Left ventricle myocardium superior (tissue), 1 donor: ENCODE measurements around the gene ANKS3. TPM values are rescaled to one million over a fixed set of nuclear protein-coding genes. Genes with fewer than 3 reads are reported as not detected.

Experiments
- ATAC-seq: fragments of 200-7000 bp; cut with Tn5 transposase; one replicate; pipeline ENCODE4 v1.9.1; 2020; ENCODE audit warnings: mild to moderate bottlenecking, moderate library complexity
- DNase-seq: peaks from one replicate; pipeline ENCODE4 v3.0.0-alpha.2; 2020
- intact Hi-C: fragments of 100-400 bp; cut with micrococcal nuclease; formaldehyde crosslinking; loops from one replicate; pipeline ENCODE4 v1.11.0; 2022
- long read RNA-seq: library from polyadenylated mRNA; unstranded; transcript quantifications from one replicate; pipeline ENCODE4 v2.0.0, GENCODE V29; 2021
- total RNA-seq: library from RNA; stranded (reverse); fragmentation: NEBNext Ultra II Directional; extraction: Animal tissue kit (Norgen Biotek cat#: 25700); gene quantifications from one replicate; pipeline ENCODE4 v1.2.1, GENCODE V29; 2021
- donor health status: DM: no; HTN: yes; CAD: no; lungs with severe emphysema.

Gene ANKS3, protein sequence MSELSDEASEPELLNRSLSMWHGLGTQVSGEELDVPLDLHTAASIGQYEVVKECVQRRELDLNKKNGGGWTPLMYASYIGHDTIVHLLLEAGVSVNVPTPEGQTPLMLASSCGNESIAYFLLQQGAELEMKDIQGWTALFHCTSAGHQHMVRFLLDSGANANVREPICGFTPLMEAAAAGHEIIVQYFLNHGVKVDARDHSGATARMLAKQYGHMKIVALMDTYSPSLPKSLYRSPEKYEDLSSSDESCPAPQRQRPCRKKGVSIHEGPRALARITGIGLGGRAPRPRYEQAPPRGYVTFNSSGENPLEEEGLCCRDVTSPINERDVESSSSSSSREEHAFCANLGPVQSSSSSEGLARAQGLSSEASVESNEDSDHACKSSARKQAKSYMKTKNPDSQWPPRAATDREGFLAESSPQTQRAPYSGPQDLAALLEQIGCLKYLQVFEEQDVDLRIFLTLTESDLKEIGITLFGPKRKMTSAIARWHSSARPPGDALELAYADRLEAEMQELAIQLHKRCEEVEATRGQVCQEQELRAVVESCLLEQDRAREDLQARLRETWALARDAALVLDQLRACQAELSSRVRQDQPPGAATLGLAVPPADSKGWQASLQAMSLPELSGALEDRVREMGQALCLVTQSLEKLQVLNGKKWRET
- total RNA-seq = 7.8 TPM
- long read RNA-seq, partial matches to known transcripts = 1 of 18 reads
- long read RNA-seq, other reads (novel, unspliced or antisense) = 13 of 18 reads

DNA sequence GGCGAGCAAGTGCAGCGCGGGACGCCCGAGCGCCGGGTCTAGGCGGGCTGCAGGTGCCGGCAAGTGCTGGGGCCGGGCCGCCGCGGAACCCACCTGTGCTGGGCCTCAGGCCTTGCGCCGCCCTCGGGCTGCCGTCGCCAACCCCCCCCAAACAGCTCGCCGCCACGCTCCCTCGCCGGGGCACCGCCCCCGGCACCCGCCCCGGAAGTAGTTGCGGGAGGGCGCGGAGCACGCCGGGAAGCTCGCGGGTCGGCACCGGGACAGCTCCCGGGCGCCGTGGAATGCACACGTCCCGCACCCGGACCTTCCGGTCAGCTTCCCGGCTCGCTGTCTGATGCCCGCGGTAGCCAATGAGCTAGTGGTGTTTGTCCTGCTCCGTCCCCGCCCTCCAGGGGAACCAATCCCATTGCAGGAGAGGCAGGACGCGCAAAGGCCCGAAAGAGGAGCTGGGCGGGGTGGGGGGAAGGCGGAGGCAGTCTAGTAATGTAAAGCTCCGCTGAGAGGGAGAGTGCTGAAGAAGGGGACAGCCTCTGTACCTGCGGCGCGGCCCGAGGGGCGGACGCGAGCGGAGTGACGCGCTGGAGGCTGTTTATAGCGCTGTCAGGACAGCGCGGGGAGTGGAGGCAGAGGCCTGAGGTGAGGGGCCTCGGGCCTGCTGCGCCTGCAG is at the start of gene ANKS3, which contains the start of gene DNAAF8:
Gene ANKS3 (minus strand): TSS at position 209 of the 667 bp plus-strand sequence. CDS start 4,122 bp downstream, outside the sequence.
Gene DNAAF8 (plus strand): TSS at position 475 of the 667 bp plus-strand sequence. CDS start 1,978 bp downstream, outside the sequence.
- intact Hi-C loops = no loop called here
- DNase-seq (peak; percentile 97), ATAC-seq (peak; percentile 98)

DNA sequence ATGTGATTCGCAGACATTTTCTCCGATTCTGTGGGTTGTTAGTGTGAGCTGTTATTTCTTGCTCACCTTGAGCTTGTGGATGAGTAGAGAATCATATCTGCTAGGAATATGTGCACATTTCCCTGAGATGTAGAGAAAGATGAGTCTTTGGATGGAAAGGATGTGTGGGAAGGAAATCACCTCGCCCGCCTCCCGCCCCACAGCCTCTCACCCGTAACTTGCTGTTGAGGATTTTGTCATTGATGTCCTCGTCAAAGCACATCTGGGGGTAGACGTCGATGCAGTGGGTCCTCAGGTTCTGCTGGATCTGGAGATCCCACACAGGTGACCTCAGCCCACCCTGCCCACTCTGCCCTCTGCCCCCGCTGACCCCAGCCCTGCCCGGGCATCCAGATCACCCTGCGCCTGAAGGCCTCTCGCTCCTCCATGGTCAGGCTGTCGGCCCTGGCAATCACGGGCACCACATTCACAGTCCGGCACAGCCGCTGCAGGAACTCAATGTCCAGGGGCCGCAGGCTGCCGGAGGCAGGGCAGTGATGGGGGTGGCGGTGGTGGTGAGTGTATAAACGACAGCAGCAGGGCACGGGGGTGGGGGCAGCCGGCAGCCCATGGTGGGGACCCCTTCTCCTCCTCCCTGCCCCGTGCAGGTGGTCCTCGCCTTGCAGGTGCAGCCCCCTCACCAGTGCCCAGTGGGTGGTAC is 49.3 kb upstream of the ANKS3 start:
- intact Hi-C loops = no loop called here
- DNase-seq = no peak
- ATAC-seq = no peak

DNA sequence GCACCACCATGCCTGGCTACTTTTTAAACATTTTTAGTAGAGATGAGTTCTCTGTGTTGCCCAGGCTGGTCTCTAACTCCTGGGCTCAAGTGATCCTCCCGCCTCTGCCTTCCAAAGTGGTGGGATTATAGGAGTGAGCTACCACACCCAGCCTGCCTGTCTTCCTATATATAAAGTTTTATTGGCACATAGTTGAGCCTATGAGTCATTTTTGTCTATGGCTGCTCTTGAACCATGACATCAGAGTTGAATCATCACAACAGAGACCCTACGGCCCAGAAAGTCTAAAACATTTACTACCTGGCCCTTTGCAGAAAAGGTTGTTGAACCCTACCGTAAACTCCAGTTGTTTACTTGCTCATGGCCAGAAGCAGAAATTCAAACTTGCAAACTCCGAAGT is 46.2 kb upstream of the ANKS3 start:
- DNase-seq (no peak), ATAC-seq (no peak)
- intact Hi-C loops = no loop called here

DNA sequence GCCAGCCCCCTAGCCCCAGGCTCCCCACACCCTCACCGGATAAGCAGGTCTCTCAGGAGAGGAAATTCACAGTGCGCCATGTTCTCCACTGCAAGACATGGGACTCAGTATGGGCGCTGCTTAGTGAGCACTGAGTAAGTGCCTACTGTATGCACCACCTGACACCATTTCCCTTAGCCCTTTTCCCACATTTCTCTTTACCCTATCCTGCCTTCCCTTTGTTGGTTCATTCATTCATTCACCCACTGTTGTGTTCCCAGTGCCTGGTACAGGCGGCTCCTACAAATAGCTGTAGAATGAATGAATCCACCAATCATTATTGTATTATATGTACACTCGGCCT is 44.0 kb upstream of the ANKS3 start:
- no peak for ATAC-seq
- intact Hi-C loops = no loop called here

DNA sequence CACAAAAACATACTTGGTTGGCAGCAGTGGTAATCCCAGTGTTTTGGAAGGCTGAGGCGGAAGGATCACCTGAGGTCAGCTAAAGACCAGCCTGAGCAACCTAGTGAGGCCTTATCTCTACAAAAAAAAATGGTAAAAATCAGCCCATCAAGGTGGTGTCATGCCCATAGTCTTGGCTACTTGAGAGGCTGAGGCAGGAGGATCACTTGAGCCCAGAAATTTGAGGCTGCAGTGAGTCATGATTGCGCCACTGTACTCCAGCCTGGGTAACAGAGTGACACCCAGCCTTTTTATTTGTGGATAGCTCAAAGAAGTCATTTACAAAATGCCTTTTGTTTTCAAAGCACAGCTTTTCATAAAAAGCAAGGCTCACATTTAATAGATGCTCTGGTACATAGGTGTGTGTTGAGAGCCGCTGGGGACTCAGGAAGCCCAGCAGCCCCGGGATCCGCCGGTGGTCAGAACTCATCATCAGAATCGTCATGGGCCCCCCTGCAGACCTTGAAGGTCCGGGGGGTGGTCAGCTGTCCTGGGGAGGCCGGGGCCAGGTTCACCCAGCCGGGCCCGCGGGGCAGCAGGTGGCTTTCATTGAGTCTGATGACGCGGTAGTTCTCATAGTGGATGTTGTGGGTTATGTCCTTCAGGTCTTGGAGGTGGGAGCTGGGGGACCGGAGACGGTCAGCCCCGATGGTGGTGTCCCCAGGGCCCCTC is 43.4 kb upstream of the ANKS3 start:
- no peak for ATAC-seq
- intact Hi-C loops = no loop called here
- no peak for DNase-seq

More for the DNA sequence above, 44.0 kb upstream of the ANKS3 start:
- DNase-seq = no peak

DNA sequence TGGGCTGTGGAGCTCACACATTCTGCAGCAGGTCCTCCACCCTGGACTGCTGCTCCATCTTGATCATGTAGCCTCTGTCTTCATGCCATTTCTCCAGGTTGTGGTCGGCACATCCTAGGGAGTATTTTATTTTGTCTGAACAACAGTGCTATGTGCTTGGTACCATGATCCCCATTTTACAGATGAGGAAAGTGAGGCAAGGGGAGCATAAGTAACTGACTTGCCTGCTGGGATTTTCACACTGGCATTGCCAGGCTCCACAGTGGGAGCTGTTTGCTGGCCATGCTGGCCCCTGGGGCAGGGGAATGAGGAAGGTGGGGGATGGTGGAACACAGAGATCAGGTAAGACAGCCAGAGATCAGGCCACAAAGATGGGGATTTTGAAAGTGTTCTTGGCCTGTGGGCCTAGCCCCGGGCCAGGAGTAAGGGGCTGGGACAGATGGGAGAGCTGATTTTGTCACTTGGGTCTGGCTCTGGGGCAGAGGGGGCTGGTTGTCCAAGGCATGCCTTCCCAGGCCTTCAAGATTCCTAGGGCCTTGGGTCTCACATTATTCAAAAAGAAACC is 42.2 kb upstream of the ANKS3 start:
- DNase-seq = no peak
- no peak for ATAC-seq
- intact Hi-C loops = no loop called here

DNA sequence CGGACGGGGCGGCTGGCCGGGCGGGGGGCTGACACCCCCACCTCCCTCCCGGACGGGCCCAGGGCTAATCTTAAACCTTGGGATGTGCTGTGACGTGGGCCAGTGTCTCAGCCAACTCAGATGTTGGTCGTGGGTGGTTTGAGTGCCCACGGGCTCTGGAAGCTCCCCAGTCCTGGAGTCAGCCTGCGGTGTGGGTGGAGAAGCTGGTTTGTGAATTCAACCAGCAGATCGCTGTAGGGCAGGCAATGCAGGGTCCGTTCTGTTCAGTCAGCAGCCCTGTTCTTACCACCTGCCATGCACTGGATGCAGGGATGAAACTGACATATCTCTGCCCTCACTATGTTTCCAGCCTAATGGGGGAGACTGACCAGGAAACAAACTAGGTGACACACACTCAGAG is 40.9 kb upstream of the ANKS3 start:
- no peak for ATAC-seq
- intact Hi-C loops = no loop called here
- DNase-seq = no peak

DNA sequence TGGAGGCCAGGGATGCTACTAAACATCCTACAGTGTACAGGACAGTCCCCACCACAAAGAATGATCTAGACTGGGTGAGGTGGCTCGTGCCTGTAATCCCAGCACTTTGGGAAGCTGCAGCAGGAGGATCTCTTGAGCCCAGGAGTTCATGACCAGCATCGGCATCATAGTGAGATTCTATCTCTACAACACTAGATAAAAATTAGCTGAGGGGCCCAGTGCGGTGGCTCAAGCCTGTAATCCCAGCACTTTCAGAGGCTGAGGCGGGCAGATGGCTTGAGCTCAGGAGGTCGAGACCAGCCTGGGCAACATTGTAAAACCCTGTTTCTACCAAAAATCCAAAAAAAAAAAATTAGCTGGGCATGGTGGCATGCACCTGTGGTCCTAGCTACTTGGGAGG is 38.3 kb upstream of the ANKS3 start:
- DNase-seq (no peak), ATAC-seq (no peak)
- intact Hi-C loops = no loop called here

DNA sequence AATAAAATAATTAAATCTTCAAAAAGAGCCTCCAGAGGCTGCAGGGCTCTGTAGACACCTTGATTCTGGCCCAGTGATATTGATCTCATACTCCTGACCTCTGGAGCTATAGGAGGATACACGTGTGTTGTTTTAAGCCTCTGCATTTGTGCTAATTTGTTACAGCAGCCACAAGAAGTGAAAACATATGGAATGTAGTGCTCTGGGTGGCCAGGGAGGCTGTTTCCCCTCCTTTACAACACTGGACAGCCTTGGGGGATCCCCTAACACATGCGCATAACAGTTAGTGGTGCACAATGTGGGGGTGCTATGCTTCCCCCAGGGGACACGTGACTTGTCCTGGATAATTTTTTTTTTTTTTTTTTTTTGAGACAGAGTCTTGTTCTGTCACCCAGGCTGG is 37.6 kb upstream of the ANKS3 start:
- intact Hi-C loops = no loop called here
- no peak for DNase-seq
- ATAC-seq = no peak

DNA sequence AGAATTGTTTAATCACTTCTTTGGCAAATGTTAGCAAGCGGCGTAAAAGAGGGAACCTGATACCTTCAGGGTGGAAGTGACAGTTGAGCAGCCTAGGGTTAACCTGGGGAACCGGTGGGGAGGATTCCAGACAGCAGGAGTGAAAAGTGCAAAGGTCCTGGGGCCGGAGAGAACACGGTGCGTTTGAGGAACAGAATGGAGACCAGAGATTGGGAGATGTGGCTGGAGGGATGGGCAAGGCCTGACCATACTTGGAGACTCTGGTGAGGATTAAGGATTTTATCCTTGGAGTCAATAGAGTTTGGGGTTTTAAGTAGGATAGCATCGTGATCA is 35.2 kb upstream of the ANKS3 start:
- ATAC-seq (no peak), DNase-seq (no peak)
- intact Hi-C loops = no loop called here

DNA sequence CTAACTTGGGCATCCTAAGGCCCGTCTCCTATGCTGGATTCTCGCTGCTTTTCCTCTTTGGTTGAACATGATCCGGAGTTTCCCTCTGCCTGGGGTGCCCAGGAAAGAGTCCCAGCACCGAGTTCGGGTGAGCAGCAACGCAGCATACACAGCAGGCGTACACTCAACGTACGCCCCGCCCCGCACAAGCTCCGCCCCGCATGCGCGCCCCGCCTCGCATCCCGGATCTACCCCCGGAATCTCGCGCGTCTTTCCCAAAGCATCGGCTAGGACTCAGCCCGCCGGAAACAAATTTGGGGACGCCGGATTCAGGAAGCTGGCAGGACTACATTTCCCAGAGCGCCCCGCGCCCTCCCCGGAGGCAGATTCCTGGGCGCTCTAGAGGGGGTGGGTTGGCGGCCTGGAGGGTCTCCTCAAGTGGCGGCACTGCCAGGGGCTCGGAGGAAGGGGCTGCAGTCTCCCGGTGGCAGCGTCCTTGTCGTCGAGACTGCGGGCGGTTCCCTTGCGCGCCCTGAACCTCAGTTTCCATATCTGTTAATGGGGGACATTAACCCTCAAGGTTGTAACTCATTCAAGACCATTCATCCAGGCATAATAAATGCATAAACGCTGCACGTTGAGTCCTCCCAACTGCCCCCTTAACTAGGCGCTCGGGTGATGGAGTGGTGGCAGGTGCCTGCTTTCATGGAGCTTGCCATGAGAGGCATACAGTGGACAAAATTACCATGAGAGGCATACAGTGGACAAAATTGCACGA is 34.7 kb upstream of the ANKS3 start:
- DNase-seq = peak; percentile 99
- peak; percentile 92 for ATAC-seq
- intact Hi-C loops = no loop called here

DNA sequence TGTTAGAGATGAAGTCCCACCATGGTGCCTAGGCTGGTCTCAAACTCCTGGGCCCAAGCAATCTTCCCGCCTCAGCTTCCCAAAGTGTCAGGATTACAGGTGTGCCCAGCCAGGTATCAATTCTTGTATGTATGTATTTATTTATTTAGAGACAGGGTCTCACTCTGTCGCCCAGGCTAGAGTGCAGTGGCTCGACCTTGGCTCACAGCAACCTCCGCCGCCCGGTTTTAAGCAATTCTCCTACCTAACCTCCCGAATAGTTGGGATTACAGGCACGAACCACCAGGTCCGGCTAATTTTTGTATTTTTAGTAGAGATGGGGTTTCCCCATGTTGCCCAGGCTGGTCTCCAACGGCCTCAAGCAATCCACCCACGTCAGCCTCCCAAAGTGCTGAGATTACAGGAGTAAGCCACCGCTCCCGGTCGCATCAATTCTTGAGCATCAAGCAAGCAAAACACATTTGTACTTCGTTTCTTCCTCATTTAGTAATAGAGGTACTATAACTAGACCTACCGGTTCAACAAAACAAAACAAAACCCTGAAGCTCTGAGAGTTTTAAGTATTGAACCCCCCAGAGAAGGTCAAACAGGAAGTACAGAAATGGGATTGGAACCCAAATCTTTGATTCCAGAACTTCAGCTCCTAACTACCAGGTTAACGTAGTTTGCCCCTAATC is 33.9 kb upstream of the ANKS3 start:
- no peak for ATAC-seq

DNA sequence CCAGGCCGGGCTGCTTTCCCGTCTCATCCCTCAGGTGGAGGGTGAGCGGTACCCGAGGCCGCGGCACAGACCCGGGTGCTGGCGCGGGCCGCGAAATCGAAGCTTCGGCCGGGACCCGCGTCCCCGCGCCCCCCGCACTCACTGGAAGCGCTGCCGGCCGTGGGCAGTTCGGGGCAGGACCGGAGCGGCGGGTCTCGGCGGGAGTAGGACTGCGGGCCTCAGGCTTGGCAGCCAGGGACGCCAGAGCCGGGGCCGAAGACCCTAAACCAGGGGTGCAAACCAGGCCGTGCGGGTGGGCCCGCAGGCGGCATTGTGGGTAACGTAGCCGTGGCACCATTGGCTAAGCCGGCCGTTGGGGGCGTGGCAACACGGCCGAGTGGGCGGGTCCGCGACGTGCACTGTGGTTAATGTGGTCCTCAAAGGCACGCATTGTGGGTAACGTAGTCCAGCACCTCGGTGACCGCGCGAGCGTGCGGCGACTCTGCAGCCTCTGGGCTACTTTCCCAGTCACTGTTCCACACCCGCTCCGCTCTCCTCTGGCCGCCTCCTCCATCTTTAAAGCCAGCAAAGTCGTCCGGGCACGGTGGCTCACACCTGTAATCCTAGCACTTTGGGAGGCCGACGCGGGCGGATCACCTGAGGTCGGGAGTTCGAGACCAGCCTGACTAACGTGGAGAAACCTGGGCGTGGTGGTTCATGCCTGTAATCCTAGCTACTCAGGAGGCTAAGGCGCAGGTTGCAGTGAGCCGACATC is 33.0 kb upstream of the ANKS3 start, which contains the start of gene ZNF500:
Gene ZNF500 (minus strand): TSS at position 288 of the 754 bp plus-strand sequence. CDS start 1,184 bp downstream, outside the sequence.
- peak; percentile 100 for DNase-seq
- intact Hi-C loops = no loop called here
- ATAC-seq = peak; percentile 94

More for the DNA sequence above, 33.9 kb upstream of the ANKS3 start:
- intact Hi-C loops = no loop called here
- no peak for DNase-seq

DNA sequence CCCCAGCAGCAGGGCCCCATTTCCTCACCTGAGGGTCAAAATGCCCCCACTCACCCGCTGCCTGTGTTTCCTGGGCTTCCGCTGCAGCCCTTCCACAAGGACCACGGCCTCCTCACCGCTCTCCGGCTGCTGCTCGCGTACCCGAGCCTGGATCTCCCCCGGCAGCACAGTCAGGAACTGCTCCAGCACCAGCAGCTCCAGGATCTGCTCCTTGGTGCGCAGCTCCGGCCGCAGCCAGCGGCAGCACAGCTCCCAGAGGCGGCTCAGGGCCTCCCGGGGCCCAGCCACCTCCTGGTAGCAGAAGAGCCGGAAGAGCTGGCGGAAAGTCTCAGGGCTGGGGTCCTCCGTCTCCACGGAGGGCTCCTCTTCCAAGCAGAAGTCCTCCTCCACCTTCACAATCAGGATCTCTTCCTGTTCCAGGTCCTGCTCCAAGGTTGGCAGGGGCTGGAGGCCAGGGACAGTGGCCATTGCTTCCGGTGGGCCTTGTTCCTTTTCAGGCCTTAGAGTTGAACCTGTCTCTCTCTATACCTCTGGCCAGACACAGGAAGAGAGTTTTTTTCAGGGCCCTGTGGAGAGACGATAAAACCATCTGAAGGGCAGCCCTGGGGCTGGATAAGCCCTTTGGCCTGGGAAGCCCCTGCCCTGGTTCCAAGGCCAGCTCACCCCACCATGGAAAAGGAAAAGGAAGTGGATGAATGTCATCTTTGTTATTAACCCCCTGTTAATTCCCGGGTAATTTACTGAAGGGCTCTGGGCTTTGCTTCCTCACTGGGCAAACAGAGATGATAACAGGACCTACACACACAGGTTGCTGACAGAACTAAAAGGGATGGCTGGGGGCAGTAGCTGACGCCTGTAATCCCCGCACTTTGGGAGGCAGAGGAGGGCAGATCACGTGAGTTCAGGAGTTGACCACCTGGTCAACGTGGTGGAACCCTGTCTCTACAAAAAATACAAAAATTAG is 31.7 kb upstream of the ANKS3 start:
- ATAC-seq (no peak), DNase-seq (no peak)
- intact Hi-C loops = no loop called here

DNA sequence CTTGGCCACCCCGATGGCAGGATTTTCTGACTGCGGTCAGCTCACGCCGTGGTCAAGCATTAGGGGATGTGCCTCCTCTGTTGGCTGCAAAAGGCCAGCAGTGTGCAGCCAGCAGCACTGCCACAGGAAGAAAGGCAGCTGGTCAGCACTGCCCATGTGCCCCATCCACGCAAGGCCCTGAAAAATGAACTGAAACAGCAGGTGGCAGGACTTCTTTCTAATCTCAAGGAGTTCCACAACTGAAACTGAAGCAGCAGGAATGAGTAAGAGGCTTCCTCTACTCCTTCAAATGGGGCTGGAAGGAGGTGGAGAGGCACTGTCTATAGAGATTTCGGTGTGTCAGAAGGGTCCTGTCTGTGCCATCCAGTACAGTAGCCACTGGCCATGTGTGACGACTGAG is 29.7 kb upstream of the ANKS3 start:
- intact Hi-C loops = no loop called here
- DNase-seq = no peak
- no peak for ATAC-seq
